CD4-positive, alpha-beta T cell treated with Interleukin-4 for 1 hour (primary cell): ENCODE measurements around the gene PVRIG.
A peak's percentile ranks its signal among the peaks of the same experiment; 100 is the strongest.
"Not testable (repeated sequence)": the region's sequence is repeated elsewhere in the genome, so short reads cannot be mapped to it uniquely, and the experiment has no call there.

Source experiments
- DNase-seq, 2 donors: peaks; one replicate each; pipeline ENCODE4 v3.0.0-alpha.2; 2020 to 2022

The PVRIG gene

DNA sequence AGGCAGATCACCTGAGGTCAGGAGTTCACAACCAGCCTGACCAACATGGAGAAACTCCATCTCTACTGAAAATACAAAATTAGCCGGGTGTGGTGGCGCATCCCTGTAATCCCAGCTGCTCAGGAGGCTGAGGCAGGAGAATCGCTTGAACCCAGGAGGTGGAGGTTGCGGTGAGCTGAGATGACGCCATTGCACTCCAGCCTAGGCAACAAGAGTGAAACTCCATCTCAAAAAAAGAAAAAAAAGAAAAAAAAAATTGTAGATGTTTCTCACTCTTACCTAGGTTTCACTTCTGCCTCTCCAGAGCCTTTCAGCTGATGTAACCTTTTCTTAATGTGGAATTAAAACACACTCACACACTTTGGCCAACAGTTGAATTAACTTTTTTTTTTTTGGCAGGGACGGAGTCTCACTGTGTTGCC lies 23.8 kb upstream of the PVRIG start:
- not testable (repeated sequence) for DNase-seq

DNA sequence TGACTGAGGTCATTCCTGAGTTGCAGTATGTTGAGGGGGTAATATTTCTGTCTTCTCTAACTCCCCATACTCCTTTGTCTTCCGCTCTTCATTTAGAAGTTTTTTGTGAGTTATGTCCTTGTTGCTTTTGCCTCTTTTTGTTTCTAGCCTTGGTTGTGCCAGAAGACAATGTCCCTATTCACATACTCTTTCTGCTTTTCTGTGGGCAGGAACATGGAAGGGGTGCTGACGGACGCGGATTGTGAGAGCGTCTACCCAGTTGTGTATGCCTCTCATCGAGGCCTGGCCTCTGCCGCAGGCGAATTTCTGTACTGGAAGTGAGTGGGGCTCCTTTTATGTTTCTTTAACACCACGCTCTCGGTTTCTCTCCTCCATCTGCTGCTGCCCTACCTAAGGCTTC lies 21.5 kb upstream of the PVRIG start:
- no peak for DNase-seq

DNA sequence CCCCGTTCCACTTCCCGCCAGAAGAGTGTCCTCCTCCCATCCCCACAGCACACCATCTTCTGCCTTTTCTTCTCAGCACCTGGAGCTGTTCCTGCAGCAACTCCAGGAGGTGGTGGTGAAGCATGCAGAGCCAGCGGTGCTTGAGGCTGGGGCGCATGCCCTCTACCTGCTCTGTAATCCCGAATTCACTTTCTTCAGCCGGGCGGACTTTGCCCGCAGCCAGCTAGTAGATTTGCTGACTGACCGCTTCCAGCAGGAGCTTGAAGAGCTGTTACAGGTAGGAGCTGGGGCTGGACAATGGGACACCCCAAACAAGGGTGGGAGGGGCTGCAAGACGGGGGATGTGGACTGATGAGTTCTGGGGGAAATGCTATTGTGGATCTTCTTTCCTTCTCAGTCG lies 19.1 kb upstream of the PVRIG start:
- no peak for DNase-seq

DNA sequence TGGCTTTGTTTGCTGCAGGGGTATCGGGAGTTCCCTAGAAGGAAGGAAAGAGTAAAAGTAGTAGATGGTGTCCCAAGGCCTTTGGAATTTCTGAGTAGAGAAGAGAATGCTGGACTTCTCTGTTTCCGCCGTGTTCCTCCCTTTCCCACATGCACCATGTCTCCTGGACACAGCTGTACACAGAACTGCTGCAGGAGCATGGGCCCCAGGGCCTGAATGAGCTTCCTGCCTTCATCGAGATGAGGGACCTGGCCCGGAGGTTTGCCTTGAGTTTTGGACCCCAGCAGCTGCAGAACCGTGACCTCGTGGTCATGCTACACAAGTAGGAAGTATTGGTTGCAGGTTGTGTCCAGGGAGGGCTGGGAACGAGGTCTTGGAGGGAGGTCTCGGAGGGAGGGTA lies 15.3 kb upstream of the PVRIG start:
- no peak for DNase-seq

DNA sequence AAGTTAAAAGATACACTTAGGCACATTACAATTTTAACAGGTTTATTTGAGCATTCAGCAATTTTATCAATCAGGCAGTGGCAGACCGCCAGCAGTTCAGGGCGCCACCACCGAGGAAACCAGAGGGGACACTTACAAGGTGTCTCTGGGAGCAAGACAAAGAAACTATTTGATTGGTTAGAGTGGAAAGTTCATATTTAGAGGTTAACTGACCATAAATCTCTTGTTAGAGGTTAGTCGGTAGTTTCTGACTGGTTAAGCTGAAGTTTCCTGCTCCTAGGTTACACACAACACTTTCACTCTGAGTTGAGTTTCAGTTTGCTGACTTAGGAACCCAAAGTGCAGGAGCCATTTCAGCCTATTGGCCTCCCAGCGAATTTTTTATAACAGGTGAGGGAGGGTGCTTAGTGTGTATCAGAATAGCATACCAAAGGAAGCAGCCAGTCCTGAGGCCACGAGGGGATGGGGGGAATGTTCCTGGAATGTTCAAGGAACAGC lies 10.8 kb upstream of the PVRIG start:
- DNase-seq, result peak in 1 of 2 donors; percentile 52

DNA sequence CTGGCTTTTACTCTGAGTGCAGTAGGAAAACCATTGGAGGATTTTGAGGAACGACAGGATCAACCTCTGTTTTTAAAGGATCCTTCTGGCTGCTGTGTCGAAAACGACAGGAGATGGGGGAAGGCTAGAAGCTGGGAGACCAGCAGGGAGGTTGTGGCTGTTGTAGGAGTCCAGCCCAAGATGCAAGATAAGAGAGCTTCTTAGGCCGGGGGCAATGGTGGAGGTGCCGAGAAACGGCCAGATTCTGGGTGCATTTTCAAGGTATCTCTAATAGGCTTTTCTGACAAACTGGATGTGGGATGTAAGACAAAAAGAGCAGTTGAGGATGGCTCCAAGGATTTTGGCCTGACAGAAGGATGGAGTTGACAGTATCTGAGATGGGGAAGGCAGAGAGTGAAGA lies 10.3 kb upstream of the PVRIG start:
- DNase-seq, result no peak

DNA sequence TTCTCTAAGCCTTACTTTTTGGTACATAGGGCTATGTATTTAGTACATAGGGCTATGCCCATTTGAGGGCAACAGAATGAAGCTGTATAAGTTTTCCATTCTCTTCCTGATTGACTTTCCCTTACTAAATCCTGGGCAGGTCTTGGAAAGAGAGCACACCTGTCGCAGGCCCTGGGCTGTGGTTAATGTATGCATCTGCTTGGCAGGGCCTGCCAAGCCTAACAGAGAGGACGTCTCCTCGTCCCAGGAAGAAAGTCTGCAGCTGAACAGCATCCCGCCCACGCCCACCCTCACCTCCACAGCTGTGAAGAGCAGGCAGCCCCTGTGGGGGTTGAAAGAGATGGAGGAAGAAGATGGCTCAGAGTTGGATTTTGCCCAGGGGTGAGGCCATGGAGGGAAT lies 8.9 kb upstream of the PVRIG start:
- DNase-seq, result no peak

DNA sequence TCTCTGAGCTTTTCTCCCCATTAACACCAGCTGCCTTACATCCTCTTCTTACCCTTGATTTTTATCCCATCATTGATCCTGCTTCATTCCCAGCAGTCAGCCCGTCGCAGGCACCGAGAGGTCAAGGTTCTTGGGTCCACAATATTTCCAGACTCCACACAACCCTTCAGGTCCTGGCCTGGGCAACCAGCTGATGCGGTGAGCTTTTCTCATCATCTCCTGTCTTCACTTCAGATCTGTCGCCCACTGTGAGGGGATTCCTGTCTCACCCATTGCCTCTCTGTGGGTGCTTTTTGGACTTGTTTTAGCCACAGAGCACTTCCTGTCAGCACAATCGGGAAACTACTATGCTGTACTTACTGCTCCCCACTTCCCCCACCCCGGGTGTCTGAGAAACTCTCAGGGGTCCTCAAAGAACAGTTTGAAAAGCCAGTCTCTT lies 8.4 kb upstream of the PVRIG start:
- peak; percentile 59 to 66 for DNase-seq

DNA sequence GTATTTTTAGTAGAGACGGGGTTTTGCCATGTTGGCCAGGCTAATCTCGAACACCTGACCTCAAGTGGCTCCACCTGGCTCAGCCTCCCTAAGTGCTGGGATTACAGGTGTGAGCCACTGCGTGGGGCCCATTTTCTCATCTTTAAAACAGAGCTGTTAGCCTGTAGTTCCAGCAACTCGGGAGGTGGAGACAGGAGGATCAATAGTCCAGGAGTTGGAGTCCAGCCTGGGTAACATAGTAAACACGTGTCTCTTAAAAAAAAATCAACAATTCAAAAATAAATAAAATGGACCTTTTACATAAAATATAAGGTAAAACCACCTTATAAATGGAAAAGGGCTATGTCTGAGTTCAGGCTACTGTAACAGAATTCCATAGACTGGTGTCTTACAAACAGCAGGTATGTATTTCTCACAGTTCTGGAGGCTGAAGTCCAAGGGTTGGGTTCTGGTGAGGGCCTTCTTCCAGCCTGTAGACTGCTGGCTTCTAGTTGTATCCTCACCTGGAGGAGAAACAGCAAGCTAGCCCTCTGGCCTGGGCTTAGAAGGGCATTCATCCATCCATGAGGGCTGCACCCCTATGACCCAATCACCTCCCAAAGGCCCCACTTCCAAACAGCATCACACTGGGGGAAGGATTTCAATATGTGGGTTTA lies 7.0 kb upstream of the PVRIG start:
- DNase-seq, result no peak

DNA sequence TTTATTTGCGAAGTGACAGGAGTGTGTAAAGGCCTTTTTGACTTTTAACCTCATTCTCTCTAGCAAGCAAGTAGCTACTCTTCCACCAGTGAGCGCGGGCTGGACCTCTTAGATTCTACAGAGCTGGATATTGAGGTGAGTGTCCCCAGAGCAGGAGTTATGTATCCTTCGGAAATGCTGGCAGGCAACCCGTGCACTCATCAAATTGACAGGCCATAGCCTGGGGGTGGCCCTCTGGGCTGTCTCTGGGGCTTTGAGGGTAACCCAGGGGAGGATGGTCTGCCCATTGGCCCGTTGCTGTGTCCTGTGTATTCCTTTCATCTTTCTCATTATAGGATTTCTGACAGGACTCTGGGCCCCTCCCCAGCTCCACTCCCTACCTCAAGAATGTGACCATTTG lies 6.1 kb upstream of the PVRIG start:
- no peak for DNase-seq

DNA sequence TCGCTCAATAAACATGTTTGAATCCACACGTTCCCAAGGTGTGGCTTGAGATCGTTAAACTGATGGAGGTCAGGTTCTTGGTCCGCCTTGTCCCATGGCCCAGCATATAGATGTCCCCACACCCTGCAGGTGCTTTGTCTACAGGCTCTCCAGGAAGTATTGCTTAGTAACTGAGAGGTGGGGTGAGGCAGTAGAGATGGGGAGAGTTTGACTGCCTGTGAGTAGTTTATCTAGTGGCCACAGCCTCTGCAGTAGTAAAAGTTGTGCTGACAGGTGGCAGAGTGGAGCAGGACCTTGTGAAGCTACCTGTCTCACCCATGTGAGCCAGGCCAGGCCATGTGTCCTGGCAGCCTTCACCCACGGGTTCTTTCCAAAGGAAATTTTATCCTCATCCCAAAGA lies 5.4 kb upstream of the PVRIG start:
- not testable (repeated sequence) for DNase-seq

DNA sequence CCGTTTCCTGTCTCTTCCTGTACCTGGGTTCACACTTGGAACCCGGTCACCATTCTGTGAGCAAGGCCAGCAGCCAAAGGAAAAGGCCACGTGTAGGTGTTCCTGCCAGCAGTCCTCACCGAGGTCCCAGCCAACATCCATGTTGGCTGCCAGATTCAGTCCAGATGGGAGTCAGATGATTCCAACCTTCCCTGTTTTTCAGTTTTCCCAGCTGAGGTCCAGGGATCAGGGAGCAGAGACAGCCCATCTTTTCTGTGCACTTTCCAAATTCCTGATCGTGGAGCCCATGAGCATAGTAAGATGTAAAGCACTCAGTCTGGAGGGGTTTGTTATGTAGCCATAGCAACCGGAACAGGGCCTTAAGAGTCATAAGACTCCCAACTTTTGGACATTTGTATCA lies 3.9 kb upstream of the PVRIG start:
- no peak for DNase-seq

DNA sequence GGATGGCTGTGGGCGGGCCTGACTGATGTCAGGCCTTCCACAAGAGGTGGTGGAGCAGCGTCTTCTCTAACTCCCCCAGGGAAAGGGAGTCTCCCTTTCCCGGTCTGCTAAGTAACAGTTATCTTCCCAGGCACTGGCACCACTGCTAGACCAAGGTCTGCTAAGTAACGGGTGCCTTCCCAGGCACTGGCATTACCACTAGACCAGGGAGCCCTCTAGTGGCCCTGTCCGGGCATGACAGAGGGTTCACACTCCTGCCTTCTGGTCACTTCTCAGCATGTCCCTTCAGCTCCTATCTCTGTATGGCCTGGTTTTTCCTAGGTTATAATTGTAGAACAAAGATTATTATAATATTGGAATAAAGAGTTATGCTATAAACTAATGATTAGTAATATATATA lies 1.8 kb upstream of the PVRIG start:
- DNase-seq, result peak; percentile 83 to 84

DNA sequence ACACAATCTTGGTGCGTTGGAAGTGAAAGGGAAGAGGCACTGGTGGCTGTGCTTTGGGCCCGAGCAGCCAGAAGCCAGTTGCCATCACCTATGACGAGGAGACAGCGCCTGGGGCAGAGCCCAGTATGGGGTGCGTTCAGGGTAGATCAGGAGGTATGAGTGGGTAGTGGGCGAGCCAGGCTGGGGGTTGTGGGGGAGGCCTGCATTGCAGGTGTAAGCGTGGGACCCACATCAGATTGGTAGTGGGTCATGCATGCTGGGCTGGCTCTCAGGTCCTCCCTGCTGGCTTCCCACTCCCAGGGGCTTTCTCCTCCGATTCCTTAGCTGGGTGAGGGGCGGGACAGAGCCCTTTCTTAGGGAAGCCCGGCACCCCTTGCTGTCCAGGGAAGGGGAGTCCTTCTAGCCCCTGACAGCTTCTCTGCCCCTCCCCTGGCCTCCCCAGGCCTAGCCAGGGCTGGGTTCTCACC lies 445 bp upstream of the PVRIG start:
- no peak for DNase-seq

DNA sequence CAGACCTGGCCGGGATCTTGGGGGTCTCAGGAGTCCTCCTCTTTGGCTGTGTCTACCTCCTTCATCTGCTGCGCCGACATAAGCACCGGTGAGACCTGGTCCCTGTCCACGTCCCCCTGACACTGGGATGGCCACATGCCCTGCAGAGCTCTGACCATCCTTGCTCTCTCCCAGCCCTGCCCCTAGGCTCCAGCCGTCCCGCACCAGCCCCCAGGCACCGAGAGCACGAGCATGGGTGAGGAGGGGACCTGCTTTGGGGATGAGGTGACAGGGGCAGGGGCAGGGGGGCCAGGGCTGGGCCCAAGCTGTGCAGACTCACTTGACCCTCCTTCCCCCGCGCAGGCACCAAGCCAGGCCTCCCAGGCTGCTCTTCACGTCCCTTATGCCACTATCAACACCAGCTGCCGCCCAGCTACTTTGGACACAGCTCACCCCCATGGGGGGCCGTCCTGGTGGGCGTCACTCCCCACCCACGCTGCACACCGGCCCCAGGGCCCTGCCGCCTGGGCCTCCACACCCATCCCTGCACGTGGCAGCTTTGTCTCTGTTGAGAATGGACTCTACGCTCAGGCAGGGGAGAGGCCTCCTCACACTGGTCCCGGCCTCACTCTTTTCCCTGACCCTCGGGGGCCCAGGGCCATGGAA lies 959 bp downstream of the PVRIG start:
- DNase-seq, result no peak

DNA sequence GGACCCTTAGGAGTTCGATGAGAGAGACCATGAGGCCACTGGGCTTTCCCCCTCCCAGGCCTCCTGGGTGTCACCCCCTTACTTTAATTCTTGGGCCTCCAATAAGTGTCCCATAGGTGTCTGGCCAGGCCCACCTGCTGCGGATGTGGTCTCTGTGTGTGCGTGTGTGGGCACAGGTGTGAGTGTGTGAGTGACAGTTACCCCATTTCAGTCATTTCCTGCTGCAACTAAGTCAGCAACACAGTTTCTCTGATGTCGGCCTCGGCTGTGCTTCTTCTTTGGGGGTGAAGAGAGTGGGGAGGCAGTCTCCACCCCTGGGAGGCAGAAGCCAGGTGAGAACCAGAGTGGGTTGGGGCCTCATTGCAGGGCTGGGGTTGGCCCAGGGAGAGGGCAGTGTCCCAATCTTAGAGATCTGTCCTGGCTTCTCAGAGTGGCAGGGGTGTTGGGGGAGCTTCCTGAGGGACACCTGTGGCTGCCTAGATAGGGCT lies 1.5 kb downstream of the PVRIG start:
- DNase-seq, result peak; percentile 83 to 88

DNA sequence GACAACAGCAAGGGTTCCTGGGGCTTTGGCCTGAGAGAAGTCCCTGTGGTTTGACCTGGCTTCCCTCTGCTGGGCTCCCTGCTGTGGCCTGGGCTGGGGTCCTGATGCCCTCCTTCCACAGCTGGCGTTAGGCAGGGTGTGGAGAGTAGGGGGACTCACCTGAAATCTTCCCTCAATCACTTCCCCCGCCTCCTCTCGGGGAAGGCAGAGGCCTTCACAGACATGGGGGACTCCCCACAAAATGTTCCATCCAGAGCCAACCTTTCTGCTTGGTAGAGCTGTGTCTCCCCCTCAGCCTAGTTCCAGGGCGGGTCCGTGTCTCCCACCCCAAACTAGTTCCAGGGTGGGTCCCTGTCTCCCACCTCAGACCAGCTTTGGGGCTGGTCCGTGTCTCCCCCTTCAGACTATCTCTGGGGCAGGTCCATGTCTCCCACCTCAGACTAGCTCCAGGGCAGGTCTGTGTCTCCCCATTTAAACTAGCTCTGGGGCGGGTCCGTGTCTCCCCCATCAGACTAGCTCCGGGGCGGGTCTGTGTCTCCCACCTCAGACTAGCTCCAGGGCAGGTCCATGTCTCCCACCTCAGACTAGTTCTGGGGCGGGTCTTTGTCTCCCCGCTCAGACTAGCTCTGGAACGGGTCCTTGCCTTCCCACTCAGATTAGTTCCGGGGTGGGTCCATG lies 2.2 kb downstream of the PVRIG start:
- peak in 1 of 2 donors; percentile 31 for DNase-seq

DNA sequence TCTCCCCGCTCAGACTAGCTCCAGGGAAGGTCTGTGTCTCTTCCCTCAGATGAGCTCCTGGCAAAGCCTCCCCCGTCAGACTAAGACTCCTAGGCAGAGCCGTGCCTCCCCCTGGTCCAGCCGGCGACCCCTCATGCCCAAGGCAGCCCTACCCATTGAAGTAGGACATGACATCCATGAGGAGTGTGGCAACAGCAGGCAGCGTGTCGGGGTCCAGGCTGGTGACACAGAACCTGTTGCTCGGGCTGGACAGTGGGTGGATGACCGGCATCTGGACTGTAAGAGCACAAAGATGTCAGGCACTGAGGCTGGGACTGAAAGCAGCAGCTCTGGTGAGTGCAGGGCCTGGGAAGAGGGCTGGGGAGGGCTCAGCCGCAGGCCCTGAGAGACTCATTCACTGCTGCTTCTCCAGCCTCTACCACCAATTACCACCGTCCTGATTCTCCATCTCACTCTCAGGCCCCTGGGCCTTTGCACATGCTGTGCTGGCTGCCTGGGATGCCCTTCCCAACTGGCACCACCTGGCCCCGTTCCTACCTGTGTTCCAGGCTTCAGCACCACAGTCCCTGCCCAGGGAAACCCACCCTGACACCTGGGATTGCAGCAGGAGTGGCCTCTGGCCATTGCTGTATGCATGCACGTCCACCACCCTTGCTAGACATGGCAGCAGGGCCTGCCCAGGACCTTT lies 2.8 kb downstream of the PVRIG start:
- DNase-seq, result no peak

DNA sequence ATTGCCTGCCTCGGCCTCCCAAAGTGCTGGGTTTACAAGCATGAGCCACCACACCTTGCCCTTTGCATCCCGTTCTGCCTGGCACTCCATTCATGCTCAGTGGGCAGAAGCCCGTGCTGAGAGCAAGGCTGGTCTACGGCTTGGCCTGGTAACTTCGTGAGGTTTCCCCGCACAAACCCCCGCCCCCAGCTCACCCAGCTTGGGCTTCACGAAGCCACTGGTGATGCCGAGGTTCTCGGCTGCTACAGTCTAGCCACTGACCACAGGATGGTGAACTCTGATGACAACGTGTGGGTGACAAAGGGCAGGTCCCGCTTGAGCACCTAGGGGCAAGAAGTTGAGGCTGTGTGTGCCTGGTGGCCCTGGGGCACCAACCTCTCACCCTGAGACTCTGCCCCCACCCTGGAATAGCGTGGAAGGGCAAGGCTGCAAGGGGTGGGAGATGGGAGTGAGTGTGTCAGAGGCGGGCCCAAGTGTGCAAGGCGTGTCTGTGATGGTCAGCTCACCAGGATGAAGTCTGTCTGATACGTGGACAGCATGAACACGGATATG lies 3.7 kb downstream of the PVRIG start:
- not testable (repeated sequence) for DNase-seq

DNA sequence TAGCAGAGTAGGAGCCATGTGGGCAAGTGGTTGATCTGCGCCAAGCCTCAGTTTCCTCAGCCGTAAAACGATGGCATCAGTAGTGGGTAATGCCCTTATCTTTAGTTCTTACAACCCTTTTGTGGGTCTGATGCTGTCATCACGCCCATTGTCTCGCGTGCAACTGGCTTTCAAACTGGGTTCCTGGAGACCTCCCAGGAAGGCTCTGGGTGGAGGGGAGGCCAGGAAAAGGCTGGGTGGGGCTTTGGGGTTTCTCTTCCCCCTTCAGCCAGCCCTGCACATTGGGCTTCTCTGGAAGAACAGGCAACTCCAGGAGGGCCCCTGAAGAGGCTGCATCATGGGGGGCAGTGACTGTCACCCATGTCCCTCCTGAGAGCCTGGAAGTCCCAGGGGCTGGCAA lies 5.1 kb downstream of the PVRIG start:
- not testable (repeated sequence) for DNase-seq

DNA sequence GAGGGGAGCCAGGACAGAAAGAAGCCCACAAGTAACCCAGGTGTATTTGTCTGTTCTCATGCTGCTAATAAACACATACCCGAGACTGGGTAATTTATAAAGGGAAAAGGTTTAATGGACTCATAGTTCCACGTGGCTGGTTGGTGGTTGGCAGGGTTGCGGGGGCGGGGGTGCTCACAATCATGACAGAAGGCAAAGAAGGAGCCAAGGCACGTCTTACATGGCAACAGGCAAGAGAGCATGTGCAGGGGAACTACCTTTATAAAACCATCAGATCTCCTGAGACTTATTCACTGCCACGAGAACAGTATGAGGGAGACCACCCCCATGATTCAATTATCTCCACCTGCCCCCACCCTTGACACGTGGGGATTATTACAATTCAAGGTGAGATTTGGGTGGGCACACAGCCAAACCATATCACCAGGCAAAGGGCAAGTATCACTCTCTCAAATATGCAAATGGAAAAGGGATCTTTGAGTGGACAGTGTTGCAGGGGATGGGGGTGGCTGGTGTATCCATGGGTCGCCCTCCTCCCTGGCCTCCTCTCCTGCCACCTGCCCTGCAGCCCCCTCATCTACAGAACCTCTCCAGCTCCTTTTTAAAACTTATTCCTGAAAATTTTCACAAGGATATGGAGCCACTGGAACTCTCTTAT lies 15.0 kb downstream of the PVRIG start:
- DNase-seq, result not testable (repeated sequence)

DNA sequence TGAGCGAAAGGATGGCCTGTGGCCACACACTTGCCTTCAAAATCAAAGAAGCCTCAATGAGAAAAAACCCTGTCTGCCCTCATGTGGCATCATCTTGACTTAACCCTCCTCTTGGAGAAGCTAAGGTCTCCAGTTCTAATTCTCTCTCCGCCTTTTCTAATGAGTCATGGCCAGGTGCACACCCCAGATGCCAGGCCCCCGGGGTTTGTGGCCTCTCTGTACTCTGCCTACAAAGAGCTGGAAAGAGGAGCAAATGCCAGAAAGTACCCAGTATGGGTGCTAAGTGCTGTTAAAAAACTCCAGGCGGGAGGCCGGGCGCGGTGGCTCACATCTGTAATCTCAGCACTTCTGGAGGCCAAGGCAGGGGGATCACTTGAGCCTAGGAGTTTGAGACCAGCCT lies 20.2 kb downstream of the PVRIG start:
- DNase-seq, result not testable (repeated sequence)
